ENCODE results near the gene SCNM1.

The SCNM1 gene

GRCh38 chr1:151165738-151166504, at the start of gene SCNM1, which contains the start of gene LYSMD1:
SCNM1 (plus strand) TSS chr1:151166144; CDS start chr1:151166153, 9 bp downstream.
LYSMD1 (minus strand) TSS chr1:151165902; CDS start chr1:151165258, 644 bp downstream.
- FAIRE-seq: peak; percentile 98

- no peak for FAIRE-seq
Measured at GRCh38 chr1:151124763-151125403, 41.1 kb upstream of the SCNM1 start.

GRCh38 chr1:151128800-151129199, 37.1 kb upstream of the SCNM1 start:
- no peak for FAIRE-seq

- FAIRE-seq: no peak
Measured at GRCh38 chr1:151130987-151131586, 34.9 kb upstream of the SCNM1 start.

- no peak for FAIRE-seq
Measured at GRCh38 chr1:151131701-151132334, 34.1 kb upstream of the SCNM1 start.

GRCh38 chr1:151132335-151133017, 33.5 kb upstream of the SCNM1 start:
- FAIRE-seq: no peak

- FAIRE-seq: no peak
Measured at GRCh38 chr1:151133018-151133806, 32.7 kb upstream of the SCNM1 start.

GRCh38 chr1:151134396-151134795, 31.5 kb upstream of the SCNM1 start:
- FAIRE-seq: no peak

GRCh38 chr1:151134991-151135390, 31.0 kb upstream of the SCNM1 start:
- FAIRE-seq: no peak

GRCh38 chr1:151135433-151136385, 30.2 kb upstream of the SCNM1 start:
- FAIRE-seq: no peak

- FAIRE-seq: no peak
Measured at GRCh38 chr1:151137789-151138188, 28.2 kb upstream of the SCNM1 start.

- FAIRE-seq: no peak
Measured at GRCh38 chr1:151142411-151143056, 23.4 kb upstream of the SCNM1 start.

- FAIRE-seq: no peak
Measured at GRCh38 chr1:151143057-151143435, 22.9 kb upstream of the SCNM1 start.

- FAIRE-seq: no peak
Measured at GRCh38 chr1:151143986-151144385, 22.0 kb upstream of the SCNM1 start.

- FAIRE-seq: no peak
Measured at GRCh38 chr1:151144474-151145303, 21.3 kb upstream of the SCNM1 start.

GRCh38 chr1:151145304-151146071, 20.5 kb upstream of the SCNM1 start:
- no peak for FAIRE-seq

- no peak for FAIRE-seq
Measured at GRCh38 chr1:151146072-151146411, 19.9 kb upstream of the SCNM1 start.

GRCh38 chr1:151146412-151147131, 19.4 kb upstream of the SCNM1 start, which contains the start of gene SEMA6C:
SEMA6C (minus strand) TSS chr1:151146631; CDS start chr1:151142621, 4,010 bp downstream.
- peak; percentile 60 for FAIRE-seq

Data from endometrium (tissue), 2 donors.